K562 (cell line): Measurements from ENCODE around the gene RAB3D. TPM values are rescaled to one million over a fixed set of nuclear protein-coding genes. Genes with fewer than 3 reads are reported as not detected.

ENCODE experiments used
- CHD1 ChIP-seq: fragments of 200-600 bp; sonication (generic); IDR thresholded peaks from one replicate; pipeline ENCODE4 v1.6.1; 2012; ENCODE audit warnings: mild to moderate bottlenecking, moderate library complexity, low read length, inconsistent platforms
- HIVEP1 ChIP-seq: fragments of 250-450 bp; sonication (Bioruptor Pico); IDR thresholded peaks from 2 replicates; pipeline ENCODE4 v1.4.0; 2020; ENCODE audit warnings: mild to moderate bottlenecking
- MXD1 ChIP-seq: fragments of 250-450 bp; sonication (Bioruptor Pico); IDR thresholded peaks from 2 replicates; pipeline ENCODE4 v1.8.0; 2021; ENCODE audit warnings: borderline replicate concordance, mild to moderate bottlenecking, moderate library complexity; ENCODE audit not compliant: poor library complexity, severe bottlenecking
- NCOA1 ChIP-seq: fragments of 450-650 bp; IDR thresholded peaks from 2 replicates; pipeline ENCODE4 v1.6.1; 2016; ENCODE audit warnings: low read depth
- NELFE ChIP-seq: IDR thresholded peaks from 2 replicates; pipeline ENCODE4 v1.6.1; 2011; ENCODE audit warnings: mild to moderate bottlenecking; ENCODE audit not compliant: insufficient read depth, insufficient read length
- NR1H2 ChIP-seq: sonication (generic); formaldehyde crosslinking; IDR thresholded peaks from 2 replicates; pipeline ENCODE4 v1.4.0; 2020; ENCODE audit warnings: mild to moderate bottlenecking, missing genetic modification reagents
- PHB ChIP-seq: fragments of 250-450 bp; sonication (Bioruptor Pico); IDR thresholded peaks from 2 replicates; pipeline ENCODE4 v1.5.0; 2021
- PHF21A ChIP-seq: fragments of 450-650 bp; IDR thresholded peaks from 2 replicates; pipeline ENCODE4 v1.6.1; 2017; ENCODE audit warnings: low read depth, borderline replicate concordance
- PTBP1 ChIP-seq: fragments of 200-400 bp; formaldehyde crosslinking; IDR thresholded peaks from 2 replicates; pipeline ENCODE4 v1.6.1; 2017; ENCODE audit warnings: low read depth, low read length
- SMAD3 ChIP-seq: fragments of 450-650 bp; formaldehyde crosslinking; conservative IDR thresholded peaks from 2 replicates; pipeline ENCODE4 v1.4.0; 2020; ENCODE audit warnings: mild to moderate bottlenecking
- SUPT5H ChIP-seq: fragments of 450-650 bp; IDR thresholded peaks from 2 replicates; pipeline ENCODE4 v1.6.1; 2016
- ZBTB2 ChIP-seq: fragments of 450-650 bp; IDR thresholded peaks from 2 replicates; pipeline ENCODE4 v1.6.1; 2016; ENCODE audit warnings: antibody characterized with exemption
- ZBTB40 ChIP-seq, 2 experiments: fragments of 450-650 bp in 1 of 2; sonication (generic) in 1 of 2; formaldehyde crosslinking in 1 of 2; IDR thresholded peaks; 2 replicates each; pipeline versions ENCODE4 v1.7.1 to v1.9.0; 2016 to 2022; ENCODE audit warnings: inconsistent platforms in 1 of 2, mild to moderate bottlenecking in 1 of 2, missing genetic modification reagents in 1 of 2
- ZNF175 ChIP-seq: fragments of 200-800 bp; sonication (Bioruptor generic); IDR thresholded peaks from 2 replicates; pipeline ENCODE4 v1.6.1; 2016; ENCODE audit warnings: low read depth, mild to moderate bottlenecking, missing genetic modification characterization, missing compliant biosample characterization
- ZNF76 ChIP-seq: fragments of 250-450 bp; sonication (Bioruptor Pico); IDR thresholded peaks from 2 replicates; pipeline ENCODE4 v1.4.0; 2020; ENCODE audit warnings: mild to moderate bottlenecking, moderate library complexity, borderline replicate concordance
- polyA plus RNA-seq, 8 experiments: library from polyadenylated mRNA; depleted of rRNA in 4 of 8; stranded (reverse) in 5 of 8; unstranded in 3 of 8; fragments of >200 nt; fragmentation: Nextera tagmentation in 2 of 8; fragmentation: Illumina TruSeq in 1 of 8; extraction: Ambion mirVana in 2 of 8; extraction: Trizol in 1 of 8; gene quantifications; 2 replicates each; pipeline versions ENCODE4 v1.2.1 to v1.2.3, GENCODE V29; 2011 to 2014; ENCODE audit warnings: inconsistent platforms in 1 of 8, missing spikeins in 1 of 8
- total RNA-seq, 7 experiments: library from RNA; depleted of rRNA in 6 of 7; stranded (reverse); fragments of >200 nt in 6 of 7; fragmentation: Illumina TruSeq in 2 of 7; extraction: Trizol in 2 of 7; gene quantifications; 2 replicates each; pipeline versions ENCODE4 v1.2.1 to v1.2.3, GENCODE V29; 2011 to 2021; ENCODE audit warnings: low replicate concordance in 1 of 7

Gene RAB3D
- total and polyA plus RNA-seq, 9 of the 15 experiments (the other 6 are each of a cell fraction or from before 2014, with no cell fraction given) = 0.34 to 3.3 (median 1.3) TPM

- TF ChIP-seq ZNF175 (CRISPR knock-in tag) (no peak), SUPT5H (no peak), ZNF76 (no peak), PTBP1 (no peak), ZBTB2 (0 out of 2 replicates have a peak, but pooled peaks have one; percentile 13), PHF21A (no peak), SMAD3 (CRISPR knock-in tag) (no peak), MXD1 (CRISPR knock-in tag) (no peak), PHB (CRISPR knock-in tag) (no peak), NCOA1 (no peak), CHD1 (no peak), NELFE (no peak), ZBTB40 (IDR thresholded peaks at IDR 0.05) (no peak), ZBTB40 (CRISPR knock-in tag; IDR thresholded peaks at IDR 0.05) (no peak), NR1H2 (CRISPR knock-in tag) (no peak), HIVEP1 (CRISPR knock-in tag) (no peak)
These were observed 21.7 kb upstream of the RAB3D start (continued) for GRCh38 chr19:11361037-11361770.
